Left kidney (tissue), 8 donors: Measurements from ENCODE around the gene CCL28. TPM values are rescaled to one million over a fixed set of nuclear protein-coding genes. Genes with fewer than 3 reads are reported as not detected.
"Not testable (repeated sequence)": the region's sequence is repeated elsewhere in the genome, so short reads cannot be mapped to it uniquely, and the experiment has no call there.

ENCODE experiments used
- DNase-seq: peaks from one replicate; pipeline ENCODE4 v3.0.0-alpha.2; 2013
- long read RNA-seq, 8 donors: transcript quantifications; one replicate each; lab custom pipeline, GENCODE V29; 2026
- polyA plus RNA-seq: library from polyadenylated mRNA; unstranded; fragments of 120-200 nt; gene quantifications from one replicate; pipeline ENCODE4 v1.2.1, GENCODE V29; 2013; ENCODE audit not compliant: insufficient read length

The CCL28 gene
- 4.2 TPM for polyA plus RNA-seq
- long read RNA-seq, donor 1, partial matches to known transcripts = 0 of 1 reads
- long read RNA-seq, donor 1, other reads (novel, unspliced or antisense) = 0 of 1 reads
- long read RNA-seq, donor 2, partial matches to known transcripts = 0 of 1 reads
- long read RNA-seq, donor 2, other reads (novel, unspliced or antisense) = 0 of 1 reads
- long read RNA-seq, donor 3, partial matches to known transcripts = 0 of 2 reads
- long read RNA-seq, donor 3, other reads (novel, unspliced or antisense) = 0 of 2 reads
- long read RNA-seq, donor 4, partial matches to known transcripts = 0 of 1 reads
- long read RNA-seq, donor 4, other reads (novel, unspliced or antisense) = 0 of 1 reads
- long read RNA-seq, donor 5 = 0 reads
- long read RNA-seq, donor 6, partial matches to known transcripts = 0 of 3 reads
- long read RNA-seq, donor 6, other reads (novel, unspliced or antisense) = 0 of 3 reads
- long read RNA-seq, donor 7, partial matches to known transcripts = 0 of 2 reads
- long read RNA-seq, donor 7, other reads (novel, unspliced or antisense) = 0 of 2 reads
- long read RNA-seq, donor 8 = 0 reads

GRCh38 chr5:43412156-43412555 lies at the start of gene CCL28:
Gene CCL28, minus strand, starts transcription at chr5:43412391. Its CDS starts 75 bp downstream, at chr5:43412316.
- no peak for DNase-seq

GRCh38 chr5:43461066-43461465 lies 48.9 kb upstream of the CCL28 start:
- no peak for DNase-seq

- no peak for DNase-seq
These were observed 44.4 kb upstream of the CCL28 start for GRCh38 chr5:43456556-43456955.

GRCh38 chr5:43441575-43441974 lies 29.4 kb upstream of the CCL28 start:
- not testable (repeated sequence) for DNase-seq

GRCh38 chr5:43437062-43437660 lies 25.0 kb upstream of the CCL28 start:
- DNase-seq = no peak

GRCh38 chr5:43433382-43433781 lies 21.2 kb upstream of the CCL28 start:
- DNase-seq = no peak

- DNase-seq = no peak
These were observed 20.5 kb upstream of the CCL28 start for GRCh38 chr5:43432486-43433375.

- DNase-seq = no peak
These were observed 17.5 kb upstream of the CCL28 start for GRCh38 chr5:43429706-43430105.

- no peak for DNase-seq
These were observed 16.8 kb upstream of the CCL28 start for GRCh38 chr5:43429016-43429415.

GRCh38 chr5:43427306-43427705 lies 15.1 kb upstream of the CCL28 start:
- no peak for DNase-seq

GRCh38 chr5:43425983-43426382 lies 13.8 kb upstream of the CCL28 start:
- no peak for DNase-seq

- not testable (repeated sequence) for DNase-seq
These were observed 10.9 kb upstream of the CCL28 start for GRCh38 chr5:43423086-43423485.

GRCh38 chr5:43422143-43422542 lies 10.0 kb upstream of the CCL28 start:
- peak; percentile 67 for DNase-seq

GRCh38 chr5:43421450-43422133 lies 9.4 kb upstream of the CCL28 start:
- DNase-seq = no peak

GRCh38 chr5:43420241-43420640 lies 8.1 kb upstream of the CCL28 start:
- DNase-seq = no peak

- DNase-seq = no peak
These were observed 6.4 kb upstream of the CCL28 start for GRCh38 chr5:43418561-43418960.

GRCh38 chr5:43416803-43417394 lies 4.7 kb upstream of the CCL28 start:
- no peak for DNase-seq

- DNase-seq = no peak
These were observed 4.0 kb upstream of the CCL28 start for GRCh38 chr5:43415935-43416802.

- no peak for DNase-seq
These were observed 1.8 kb upstream of the CCL28 start for GRCh38 chr5:43413966-43414365.

- DNase-seq = no peak
These were observed 453 bp upstream of the CCL28 start for GRCh38 chr5:43412644-43413043.
